HG02870 (cell line): ENCODE data around the gene AKAP13.
"Not testable (repeated sequence)": the region's sequence is repeated elsewhere in the genome, so short reads cannot be mapped to it uniquely, and the experiment has no call there.

Experiments
- ATAC-seq: cut with Tn5 transposase; IDR thresholded peaks from one replicate; pipeline ENCODE4 v1.9.1; 2021; ENCODE audit warnings: mild to moderate bottlenecking, moderate library complexity; ENCODE audit not compliant: unreplicated experiment

The AKAP13 gene, protein sequence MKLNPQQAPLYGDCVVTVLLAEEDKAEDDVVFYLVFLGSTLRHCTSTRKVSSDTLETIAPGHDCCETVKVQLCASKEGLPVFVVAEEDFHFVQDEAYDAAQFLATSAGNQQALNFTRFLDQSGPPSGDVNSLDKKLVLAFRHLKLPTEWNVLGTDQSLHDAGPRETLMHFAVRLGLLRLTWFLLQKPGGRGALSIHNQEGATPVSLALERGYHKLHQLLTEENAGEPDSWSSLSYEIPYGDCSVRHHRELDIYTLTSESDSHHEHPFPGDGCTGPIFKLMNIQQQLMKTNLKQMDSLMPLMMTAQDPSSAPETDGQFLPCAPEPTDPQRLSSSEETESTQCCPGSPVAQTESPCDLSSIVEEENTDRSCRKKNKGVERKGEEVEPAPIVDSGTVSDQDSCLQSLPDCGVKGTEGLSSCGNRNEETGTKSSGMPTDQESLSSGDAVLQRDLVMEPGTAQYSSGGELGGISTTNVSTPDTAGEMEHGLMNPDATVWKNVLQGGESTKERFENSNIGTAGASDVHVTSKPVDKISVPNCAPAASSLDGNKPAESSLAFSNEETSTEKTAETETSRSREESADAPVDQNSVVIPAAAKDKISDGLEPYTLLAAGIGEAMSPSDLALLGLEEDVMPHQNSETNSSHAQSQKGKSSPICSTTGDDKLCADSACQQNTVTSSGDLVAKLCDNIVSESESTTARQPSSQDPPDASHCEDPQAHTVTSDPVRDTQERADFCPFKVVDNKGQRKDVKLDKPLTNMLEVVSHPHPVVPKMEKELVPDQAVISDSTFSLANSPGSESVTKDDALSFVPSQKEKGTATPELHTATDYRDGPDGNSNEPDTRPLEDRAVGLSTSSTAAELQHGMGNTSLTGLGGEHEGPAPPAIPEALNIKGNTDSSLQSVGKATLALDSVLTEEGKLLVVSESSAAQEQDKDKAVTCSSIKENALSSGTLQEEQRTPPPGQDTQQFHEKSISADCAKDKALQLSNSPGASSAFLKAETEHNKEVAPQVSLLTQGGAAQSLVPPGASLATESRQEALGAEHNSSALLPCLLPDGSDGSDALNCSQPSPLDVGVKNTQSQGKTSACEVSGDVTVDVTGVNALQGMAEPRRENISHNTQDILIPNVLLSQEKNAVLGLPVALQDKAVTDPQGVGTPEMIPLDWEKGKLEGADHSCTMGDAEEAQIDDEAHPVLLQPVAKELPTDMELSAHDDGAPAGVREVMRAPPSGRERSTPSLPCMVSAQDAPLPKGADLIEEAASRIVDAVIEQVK (N-terminal part only)

DNA sequence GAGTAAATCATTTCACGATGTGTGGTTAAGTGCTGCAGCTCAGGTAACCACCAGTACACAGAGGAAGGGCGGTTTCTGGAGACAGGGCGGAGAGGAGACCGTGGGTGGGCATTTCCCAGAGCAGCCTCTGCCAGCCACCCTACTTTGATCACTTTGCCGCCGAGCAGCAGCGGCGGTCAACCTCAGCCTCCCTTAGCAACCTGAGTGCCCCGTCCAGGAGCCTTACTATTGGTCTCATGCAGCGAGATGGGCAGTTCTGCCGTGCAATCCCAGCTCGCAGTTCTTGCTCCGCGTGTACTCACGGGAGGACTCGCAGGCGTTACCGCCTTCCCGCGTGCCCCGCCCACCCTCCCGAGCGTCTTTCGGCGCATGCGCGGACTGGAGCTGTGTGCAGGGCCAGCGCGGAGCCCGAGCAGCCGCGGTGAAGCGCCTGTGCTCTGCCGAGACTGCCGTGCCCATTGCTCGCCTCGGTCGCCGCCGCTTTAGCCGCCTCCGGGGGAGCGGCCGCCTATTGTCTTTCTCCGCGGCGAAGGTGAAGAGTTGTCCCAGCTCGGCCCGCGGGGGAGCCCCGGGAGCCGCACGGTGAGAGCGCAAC lies at the start of gene AKAP13:
Gene AKAP13 (plus strand): TSS at position 387 of the 595 bp plus-strand sequence. CDS start 105,118 bp downstream, outside the sequence.
- peak; percentile 83 for ATAC-seq

DNA sequence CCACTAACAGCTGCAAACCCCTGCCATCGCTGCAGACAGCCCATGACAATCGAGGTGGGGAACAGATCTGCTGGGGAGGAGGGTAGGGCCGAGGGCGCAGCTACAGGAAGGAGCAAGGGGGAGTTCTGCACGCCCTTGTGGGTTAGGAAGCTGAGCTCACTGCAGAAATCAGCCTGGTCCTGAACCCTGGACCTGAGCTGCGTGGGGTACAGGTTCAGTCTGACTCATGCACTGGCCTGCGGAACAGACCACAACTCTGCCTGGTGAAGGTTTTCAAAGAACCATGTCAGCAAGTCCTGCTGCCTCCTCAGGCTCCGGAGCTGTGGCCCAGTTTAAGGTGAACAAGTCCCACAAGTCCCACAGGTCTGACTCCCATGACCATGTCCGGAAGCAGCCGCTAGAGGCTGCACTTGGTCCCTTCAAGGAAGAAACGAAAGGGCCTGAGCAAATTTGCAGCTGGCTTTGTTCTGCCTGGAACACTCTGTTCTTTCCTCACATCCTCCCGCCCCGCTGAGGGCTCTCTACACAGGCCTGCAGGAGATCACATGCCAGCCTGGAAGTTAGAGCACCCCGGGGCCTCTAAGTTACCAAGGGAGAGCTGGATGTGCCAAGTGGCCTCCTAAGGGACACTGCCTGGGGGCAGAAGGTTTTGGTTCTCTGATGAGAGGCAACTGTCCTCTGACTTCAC lies 49.4 kb upstream of the AKAP13 start:
- peak; percentile 58 for ATAC-seq

DNA sequence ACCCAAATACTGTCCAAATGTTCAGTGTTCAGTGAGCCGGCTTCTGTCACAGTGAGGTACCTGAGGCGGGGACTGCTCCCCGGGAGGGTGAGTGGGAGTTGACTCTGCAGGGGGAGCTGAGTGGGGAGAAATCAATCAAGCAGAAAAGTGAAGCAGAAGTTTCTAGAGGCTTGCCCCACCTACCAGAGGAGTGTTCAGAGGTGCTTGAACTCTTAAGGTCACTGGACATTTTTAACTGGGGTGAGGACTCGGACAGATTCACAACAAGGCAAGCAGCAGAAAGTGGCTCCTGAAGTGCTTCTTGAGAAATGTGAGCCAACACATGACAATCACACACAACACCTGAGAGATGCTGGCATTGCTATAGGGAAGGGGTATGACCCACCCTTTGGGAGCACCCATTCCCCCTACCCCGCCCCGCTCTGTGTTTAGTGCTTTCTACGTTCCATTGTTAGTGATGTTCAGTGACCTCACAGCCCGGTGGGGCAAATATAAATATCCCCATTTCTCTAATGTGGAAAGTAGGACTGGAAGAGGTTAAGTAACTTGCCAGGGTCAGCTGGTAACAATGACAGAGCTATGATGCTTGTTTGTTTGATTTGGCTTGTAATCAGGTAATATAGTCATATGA lies 48.6 kb upstream of the AKAP13 start:
- ATAC-seq: peak; percentile 2

GRCh38 chr15:85333132-85333831 lies 47.1 kb upstream of the AKAP13 start:
- no peak for ATAC-seq

DNA sequence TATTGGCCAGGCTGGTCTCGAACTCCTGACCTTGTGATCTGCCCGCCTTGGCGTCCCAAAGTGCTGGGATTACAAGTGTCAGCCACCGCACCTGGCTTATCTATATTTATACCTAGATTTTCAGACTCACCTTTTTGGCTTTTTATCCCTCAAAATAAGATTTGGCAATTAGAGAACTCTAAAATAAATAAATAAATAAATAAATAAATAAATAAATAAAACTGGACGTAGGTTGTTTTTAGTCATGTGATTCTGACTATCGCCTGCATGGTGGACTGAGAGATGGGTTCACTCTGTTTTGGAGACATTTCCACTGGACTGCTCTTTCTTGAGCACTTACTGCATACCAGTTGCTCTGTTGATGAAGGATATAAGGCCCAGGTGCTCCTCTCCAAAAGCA lies 46.2 kb upstream of the AKAP13 start:
- ATAC-seq: no peak

DNA sequence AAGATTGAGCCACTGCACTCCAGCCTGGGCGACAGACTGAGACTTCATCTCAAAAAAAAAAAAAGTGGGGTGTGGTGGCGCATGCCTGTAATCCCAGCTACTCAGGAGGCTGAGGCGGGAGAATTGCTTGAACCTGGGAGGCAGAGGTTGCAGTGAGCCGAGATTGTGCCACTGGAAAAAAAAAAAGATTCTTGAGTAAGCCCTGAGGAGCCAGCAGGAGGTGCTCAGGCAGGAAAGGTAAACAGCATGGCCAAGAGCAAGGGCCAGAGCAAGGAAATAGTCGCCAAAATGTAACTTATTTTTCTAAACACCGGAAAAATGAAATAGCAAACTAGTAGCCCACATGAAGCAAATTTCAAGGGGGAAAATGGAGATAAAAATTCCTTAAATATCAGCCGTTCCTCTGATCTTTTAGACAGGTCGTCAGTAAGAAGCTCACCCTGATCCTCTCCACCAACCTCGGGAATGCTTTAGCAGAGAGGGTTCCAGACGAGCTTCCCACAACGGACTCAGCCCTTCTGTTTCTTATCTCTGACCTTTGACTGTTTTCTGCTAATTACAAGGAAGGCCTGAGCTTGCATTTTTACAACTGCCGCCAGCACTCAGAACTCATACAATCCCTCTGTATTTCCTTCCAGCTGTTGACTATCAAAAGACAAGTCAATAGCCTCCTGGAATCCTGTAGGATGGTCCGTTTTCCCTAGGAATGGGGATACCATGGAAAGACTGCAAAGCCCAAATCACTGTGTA lies 45.0 kb upstream of the AKAP13 start:
- no peak for ATAC-seq

DNA sequence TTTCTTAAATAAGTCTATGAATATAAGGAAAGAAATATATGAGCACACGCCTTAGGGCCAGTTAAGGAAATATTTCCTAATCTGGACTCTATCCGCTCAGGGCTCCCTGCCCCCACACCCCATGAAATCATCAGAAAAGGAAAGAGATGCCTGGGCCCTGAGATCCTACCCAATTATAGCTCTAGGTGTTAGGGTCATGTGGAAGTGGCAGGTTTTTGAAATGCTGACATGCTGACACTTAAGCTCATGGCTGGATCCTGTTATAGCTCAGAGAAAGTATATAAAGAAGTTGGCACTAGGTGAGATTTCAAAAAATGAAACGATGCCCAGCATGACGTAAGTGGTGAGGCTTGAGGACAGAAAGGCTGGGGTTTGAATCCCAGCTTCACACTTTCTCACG lies 43.5 kb upstream of the AKAP13 start:
- ATAC-seq: no peak

DNA sequence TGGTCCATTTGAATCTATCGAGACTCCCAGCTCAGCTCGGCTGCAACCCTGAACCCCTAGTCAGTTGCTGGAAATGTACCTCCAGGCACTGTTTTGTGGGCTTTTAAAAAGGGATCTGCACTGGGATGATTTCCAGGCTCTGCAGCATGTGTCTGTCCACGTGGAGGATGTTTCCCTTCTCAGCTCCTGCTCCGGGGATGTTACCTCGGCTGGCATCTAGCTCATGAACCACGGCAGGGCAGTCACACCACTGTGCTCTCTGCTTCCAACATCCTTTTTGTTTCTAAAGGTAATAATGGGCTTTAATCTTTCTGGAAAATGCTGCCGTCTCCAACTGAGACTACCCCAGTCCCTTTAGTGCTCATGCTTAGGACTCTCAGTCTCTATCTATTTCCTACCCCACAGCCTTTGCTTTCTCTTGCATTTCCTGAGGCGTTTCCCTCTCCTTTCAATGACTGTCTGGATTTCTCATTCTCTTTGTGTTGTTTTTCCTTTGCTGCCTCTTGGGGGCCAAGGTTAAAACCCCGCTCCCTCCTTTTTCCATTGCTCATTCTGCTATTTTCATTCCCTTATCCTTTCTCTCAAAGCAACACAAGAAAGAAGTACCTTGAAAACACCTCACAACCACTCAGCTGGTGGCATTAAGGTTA lies 42.9 kb upstream of the AKAP13 start:
- no peak for ATAC-seq

GRCh38 chr15:85340321-85340665 lies 40.1 kb upstream of the AKAP13 start:
- ATAC-seq: no peak

- no peak for ATAC-seq
These were observed 39.6 kb upstream of the AKAP13 start for GRCh38 chr15:85340852-85341251.

GRCh38 chr15:85342163-85342562 lies 38.2 kb upstream of the AKAP13 start:
- not testable (repeated sequence) for ATAC-seq

GRCh38 chr15:85343443-85343842 lies 37.0 kb upstream of the AKAP13 start:
- not testable (repeated sequence) for ATAC-seq

- not testable (repeated sequence) for ATAC-seq
These were observed 36.2 kb upstream of the AKAP13 start for GRCh38 chr15:85344241-85344640.

DNA sequence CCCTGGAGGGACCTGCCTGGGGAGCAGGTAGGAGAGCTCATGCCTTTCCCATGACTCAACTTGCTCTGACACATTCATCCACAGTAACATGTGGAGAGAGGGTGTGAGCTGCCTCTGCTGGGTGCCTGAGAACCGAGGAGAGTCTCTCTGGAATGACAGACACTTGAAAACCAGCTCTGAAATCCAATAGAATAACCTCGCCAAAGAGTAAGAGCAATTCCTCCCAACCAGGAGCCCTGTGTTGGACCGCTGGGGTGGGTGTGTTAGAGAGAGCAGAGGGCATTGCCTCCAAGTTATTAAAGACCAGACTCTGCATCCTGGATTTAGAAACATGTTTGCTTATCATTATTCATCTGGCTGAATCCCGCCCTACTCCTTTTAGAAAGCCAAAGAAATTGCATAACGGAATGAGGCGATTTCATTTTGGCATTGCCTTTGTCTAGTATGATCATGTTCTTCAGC lies 35.7 kb upstream of the AKAP13 start:
- not testable (repeated sequence) for ATAC-seq

DNA sequence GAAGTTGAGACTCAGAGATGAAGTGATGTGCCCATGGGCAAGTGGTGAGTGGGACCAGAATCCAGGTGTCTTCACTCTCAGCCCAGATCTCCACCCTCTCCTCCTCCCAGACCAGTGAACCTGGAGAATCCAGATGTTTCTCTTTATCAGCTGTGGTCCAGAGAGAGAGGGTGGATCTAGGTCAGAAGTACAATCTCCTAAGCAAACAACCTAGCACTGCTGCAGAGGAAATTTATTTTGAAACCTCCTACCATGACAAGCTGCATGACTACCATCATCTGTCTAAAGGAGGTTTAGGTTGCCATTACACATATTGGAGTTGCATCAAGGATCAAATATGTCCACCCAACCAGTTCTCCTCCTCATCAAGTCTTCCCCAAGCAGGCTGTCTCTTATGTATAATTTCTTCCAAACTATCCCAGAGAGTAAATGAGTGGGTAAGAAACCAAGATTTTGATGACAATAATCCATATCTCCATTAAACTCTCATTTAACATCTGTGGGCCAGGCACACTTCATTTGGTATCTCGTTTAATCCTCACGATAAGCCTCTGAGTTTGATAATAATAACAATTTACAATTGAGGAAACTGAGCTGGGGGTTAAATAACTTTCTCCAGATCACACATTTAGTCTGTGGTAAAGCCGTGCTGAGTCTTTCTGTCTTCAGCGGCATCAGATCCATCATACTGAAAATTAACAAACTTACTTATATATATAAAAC lies 35.0 kb upstream of the AKAP13 start:
- ATAC-seq: not testable (repeated sequence)

DNA sequence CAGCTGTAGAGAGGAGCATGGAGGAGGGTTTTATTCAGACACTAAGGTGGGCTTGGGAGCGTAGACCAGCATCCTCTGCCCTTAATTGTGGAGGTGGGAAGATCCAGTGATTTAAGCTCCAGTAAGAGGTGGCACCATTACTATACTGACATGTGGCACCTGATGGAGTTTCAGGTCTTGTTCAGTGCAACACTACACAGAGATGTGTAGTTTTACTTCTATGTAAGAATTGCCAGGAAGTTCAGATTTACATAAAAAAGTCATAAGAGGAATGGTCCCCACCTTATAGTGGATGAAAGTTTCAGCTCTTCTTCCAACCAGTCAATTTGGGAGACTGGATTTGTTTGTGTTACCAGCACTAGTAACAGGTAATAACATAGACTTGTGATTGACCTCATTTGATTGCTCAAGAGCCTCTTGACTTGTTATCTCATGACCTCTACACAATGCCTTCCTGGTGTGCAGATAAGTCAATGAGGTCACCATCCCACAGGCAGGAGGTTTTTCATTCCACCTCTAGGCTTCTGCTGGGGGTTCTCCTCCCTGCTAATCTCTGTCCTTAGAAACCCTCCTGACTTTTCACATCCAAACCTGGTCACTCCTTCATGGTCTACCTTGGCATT lies 33.8 kb upstream of the AKAP13 start:
- not testable (repeated sequence) for ATAC-seq
